ENCODE data around the gene FCN1. TPM values are rescaled to one million over a fixed set of nuclear protein-coding genes. Genes with fewer than 3 reads are reported as not detected.

Gene FCN1
- total and polyA plus RNA-seq, 9 of the 15 experiments (the other 6 are each of a cell fraction or from before 2014, with no cell fraction given) = not detected

GRCh38 chr9:134863941-134864820 lies 53.5 kb downstream of the FCN1 start (continued):
- TF ChIP-seq RNF219 (CRISPR knock-in tag; IDR thresholded peaks at IDR 0.05) (no peak), ZNF512 (tag; IDR thresholded peaks at IDR 0.05) (no peak), ZKSCAN8 (CRISPR knock-in tag; IDR thresholded peaks at IDR 0.05) (no peak), STAT5B (CRISPR knock-in tag; IDR thresholded peaks at IDR 0.05) (no peak), RUNX1 (IDR thresholded peaks at IDR 0.05; ENCODE audit: low read depth) (no peak), KAT7 (CRISPR knock-in tag; IDR thresholded peaks at IDR 0.05; ENCODE audit: borderline replicate concordance) (no peak), ZNF699 (CRISPR knock-in tag; IDR thresholded peaks at IDR 0.05; ENCODE audit: insufficient replicate concordance) (no peak), MLX (CRISPR knock-in tag; conservative IDR thresholded peaks at IDR 0.05) (no peak)
